Measurements from ENCODE around the gene MED25. TPM values are rescaled to one million over a fixed set of nuclear protein-coding genes. Genes with fewer than 3 reads are reported as not detected.

The MED25 gene
- total and polyA plus RNA-seq, 9 of the 15 experiments (the other 6 are each of a cell fraction or from before 2014, with no cell fraction given) = 4.1 to 93.9 (median 19.3) TPM

DNA sequence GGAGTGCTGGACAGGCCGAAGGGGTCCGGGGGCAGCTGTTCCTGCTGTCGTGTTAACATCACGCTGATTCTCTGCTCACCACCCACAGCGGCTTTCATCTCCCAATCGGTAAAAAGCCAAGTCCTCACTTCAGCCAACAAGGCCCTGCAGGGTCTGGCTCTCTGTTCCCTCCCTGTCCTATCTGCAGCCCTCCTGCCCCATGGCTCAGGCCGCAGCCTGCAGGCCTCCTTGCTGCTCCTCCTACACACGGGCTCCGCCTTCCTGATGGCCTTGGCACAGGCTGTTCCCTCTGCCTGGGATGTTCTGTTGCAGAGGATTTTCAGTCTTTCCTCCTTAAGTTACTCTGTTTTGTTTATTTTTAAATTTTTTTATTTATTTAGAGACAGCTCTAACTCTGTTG is 27.2 kb upstream of the MED25 start:
- TF ChIP-seq SNIP1 (IDR thresholded peaks at IDR 0.05; ENCODE audit: low read depth) = no peak
- no peak for TF ChIP-seq TCF7 (IDR thresholded peaks at IDR 0.05; ENCODE audit: borderline replicate concordance)
- no peak for TF ChIP-seq CBFA2T2 (conservative IDR thresholded peaks at IDR 0.05)
- no peak for TF ChIP-seq L3MBTL2 (IDR thresholded peaks at IDR 0.05)
- no peak for TF ChIP-seq RFX5 (IDR thresholded peaks at IDR 0.05; ENCODE audit: low read depth, low read length)
- TF ChIP-seq CBFA2T3 (IDR thresholded peaks at IDR 0.05) = peak; percentile 27; the same call in 1 of the 2 replicates
- no peak for TF ChIP-seq ZNF217 (CRISPR knock-in tag; IDR thresholded peaks at IDR 0.05)
- TF ChIP-seq TRIM28 (IDR thresholded peaks at IDR 0.05) = no peak
- no peak for TF ChIP-seq POU5F1 (IDR thresholded peaks at IDR 0.05; ENCODE audit: borderline replicate concordance, low read depth, low read length, partially characterized antibody)
- peak; percentile 38 for TF ChIP-seq TCF3 (CRISPR knock-in tag; IDR thresholded peaks at IDR 0.05)
- TF ChIP-seq, protein P1, sequence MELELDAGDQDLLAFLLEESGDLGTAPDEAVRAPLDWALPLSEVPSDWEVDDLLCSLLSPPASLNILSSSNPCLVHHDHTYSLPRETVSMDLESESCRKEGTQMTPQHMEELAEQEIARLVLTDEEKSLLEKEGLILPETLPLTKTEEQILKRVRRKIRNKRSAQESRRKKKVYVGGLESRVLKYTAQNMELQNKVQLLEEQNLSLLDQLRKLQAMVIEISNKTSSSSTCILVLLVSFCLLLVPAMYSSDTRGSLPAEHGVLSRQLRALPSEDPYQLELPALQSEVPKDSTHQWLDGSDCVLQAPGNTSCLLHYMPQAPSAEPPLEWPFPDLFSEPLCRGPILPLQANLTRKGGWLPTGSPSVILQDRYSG (tag; conservative IDR thresholded peaks at IDR 0.05; ENCODE audit: low read depth) = no peak
- no peak for TF ChIP-seq ZNF133 (CRISPR knock-in tag; IDR thresholded peaks at IDR 0.05)
- no peak for TF ChIP-seq PRDM10 (IDR thresholded peaks at IDR 0.05; ENCODE audit: partially characterized antibody)
- TF ChIP-seq, protein P2, sequence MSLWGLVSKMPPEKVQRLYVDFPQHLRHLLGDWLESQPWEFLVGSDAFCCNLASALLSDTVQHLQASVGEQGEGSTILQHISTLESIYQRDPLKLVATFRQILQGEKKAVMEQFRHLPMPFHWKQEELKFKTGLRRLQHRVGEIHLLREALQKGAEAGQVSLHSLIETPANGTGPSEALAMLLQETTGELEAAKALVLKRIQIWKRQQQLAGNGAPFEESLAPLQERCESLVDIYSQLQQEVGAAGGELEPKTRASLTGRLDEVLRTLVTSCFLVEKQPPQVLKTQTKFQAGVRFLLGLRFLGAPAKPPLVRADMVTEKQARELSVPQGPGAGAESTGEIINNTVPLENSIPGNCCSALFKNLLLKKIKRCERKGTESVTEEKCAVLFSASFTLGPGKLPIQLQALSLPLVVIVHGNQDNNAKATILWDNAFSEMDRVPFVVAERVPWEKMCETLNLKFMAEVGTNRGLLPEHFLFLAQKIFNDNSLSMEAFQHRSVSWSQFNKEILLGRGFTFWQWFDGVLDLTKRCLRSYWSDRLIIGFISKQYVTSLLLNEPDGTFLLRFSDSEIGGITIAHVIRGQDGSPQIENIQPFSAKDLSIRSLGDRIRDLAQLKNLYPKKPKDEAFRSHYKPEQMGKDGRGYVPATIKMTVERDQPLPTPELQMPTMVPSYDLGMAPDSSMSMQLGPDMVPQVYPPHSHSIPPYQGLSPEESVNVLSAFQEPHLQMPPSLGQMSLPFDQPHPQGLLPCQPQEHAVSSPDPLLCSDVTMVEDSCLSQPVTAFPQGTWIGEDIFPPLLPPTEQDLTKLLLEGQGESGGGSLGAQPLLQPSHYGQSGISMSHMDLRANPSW (CRISPR knock-in tag; IDR thresholded peaks at IDR 0.05) = no peak
- no peak for TF ChIP-seq TAF7 (tag; IDR thresholded peaks at IDR 0.05)
- ChIA-PET POLR2A (no interaction called here), CTCF (ENCODE audit: low intra/inter-chr PET ratio) (no interaction called here)
- H3K4me3 ChIP-seq = no peak overlapping the region
- H3K4me2 ChIP-seq (ENCODE audit: insufficient read depth, low read length) = no peak overlapping the region
- peaks cover 85% of the 10 kb centered on the region; the same call in 2 of the 3 replicates for H3K36me3 ChIP-seq (ENCODE audit: control insufficient read depth, insufficient read depth, low read length)
- in situ Hi-C loops (cut with MboI) (no loop called here), intact Hi-C loops (cut with micrococcal nuclease) (no loop called here)
- FAIRE-seq = no peak
- no peaks in the 10 kb centered on the region; the same call in 1 of the 2 replicates for H4K20me1 ChIP-seq (replicated peaks; ENCODE audit: control insufficient read depth, insufficient read depth, low read length)
- no peak overlapping the region for H3K27ac ChIP-seq (ENCODE audit: extremely low read depth, low read depth, low read length)
- no peaks in the 10 kb centered on the region for H3K9me1 ChIP-seq (ENCODE audit: control insufficient read depth, insufficient read depth, low read length)
- H2AFZ ChIP-seq (ENCODE audit: low read depth, low read length) = no peak overlapping the region
- no TSS peak for BruUV-seq (replicated peaks)
- H3K27me3 ChIP-seq (ENCODE audit: control insufficient read depth in 2 of 2, insufficient read depth in 2 of 2, low read length in 2 of 2) = no peaks in the 10 kb centered on the region
- H3K79me2 ChIP-seq (ENCODE audit: control insufficient read depth, insufficient read depth, low read length) = peaks cover 11% of the 10 kb centered on the region
- peak; percentile 66 for ATAC-seq
- peak overlapping the region in 1 of 2 experiments; percentile 59; a peak in 1 of 4 replicates for H3K9ac ChIP-seq (ENCODE audit: insufficient read depth in 1 of 2, low read depth in 2 of 2, low read length in 2 of 2)
- 54% methylated on average over 8 of the region's 9 CpGs for WGBS (ENCODE audit: insufficient coverage, low coverage, missing lambda C conversion rate)
- DNase-seq (ENCODE audit: extremely low read depth in 1 of 4, low spot score in 3 of 4) = peak; percentile 37 to 58 (median 47)
- peaks cover 0 to 38% of the 10 kb centered on the region in 2 experiments; a peak in 3 of 5 replicates for H3K4me1 ChIP-seq (replicated peaks in 1 of 2; ENCODE audit: control insufficient read depth in 2 of 2, insufficient read depth in 2 of 2, low read length in 2 of 2)
- H3K9me3 ChIP-seq (replicated peaks; ENCODE audit: control insufficient read depth, insufficient read depth, low read depth, low read length) = no peaks in the 10 kb centered on the region

Data from K562 (cell line).